NCI-H526 treated with DMSO at 0.1 percent for 48 hours (cell line): Measurements from ENCODE around the gene DNAJC17.

Experiments used
- DNase-seq: peaks from one replicate; lab custom pipeline; 2025; lab: John Stamatoyannopoulos, UW

Gene DNAJC17

GRCh38 chr15:40766906-40767837 is 40.1 kb downstream of the DNAJC17 start:
- DNase-seq: no peak

GRCh38 chr15:40766194-40766815 is 41.0 kb downstream of the DNAJC17 start:
- no peak for DNase-seq

- DNase-seq: no peak
These were observed 42.6 kb downstream of the DNAJC17 start for GRCh38 chr15:40764629-40765103.

- DNase-seq: peak; percentile 71
These were observed 43.3 kb downstream of the DNAJC17 start, which contains the start of gene GCHFR for GRCh38 chr15:40763801-40764628. Gene GCHFR, plus strand, starts transcription at chr15:40764068. Its CDS starts 113 bp downstream, at chr15:40764181.

- peak; percentile 47 for DNase-seq
These were observed 44.1 kb downstream of the DNAJC17 start for GRCh38 chr15:40762919-40763800.

- DNase-seq: no peak
These were observed 47.3 kb downstream of the DNAJC17 start for GRCh38 chr15:40759961-40760360.

GRCh38 chr15:40756938-40757337 is 50.3 kb downstream of the DNAJC17 start:
- peak; percentile 10 for DNase-seq

GRCh38 chr15:40755812-40756208 is 51.5 kb downstream of the DNAJC17 start:
- DNase-seq: no peak

GRCh38 chr15:40754883-40755811 is 52.1 kb downstream of the DNAJC17 start, which contains the start of gene RMDN3:
Gene RMDN3, minus strand, starts transcription at chr15:40755254. Its CDS starts 471 bp downstream, at chr15:40754783.
- DNase-seq: peak; percentile 91

- no peak for DNase-seq
These were observed 52.7 kb downstream of the DNAJC17 start for GRCh38 chr15:40754574-40754882.

- DNase-seq: no peak
These were observed 55.5 kb downstream of the DNAJC17 start for GRCh38 chr15:40751745-40752144.

GRCh38 chr15:40750885-40751284 is 56.4 kb downstream of the DNAJC17 start:
- DNase-seq: no peak

- no peak for DNase-seq
These were observed 58.1 kb downstream of the DNAJC17 start for GRCh38 chr15:40749151-40749630.

GRCh38 chr15:40747685-40748631 is 59.3 kb downstream of the DNAJC17 start:
- DNase-seq: no peak

GRCh38 chr15:40746916-40747418 is 60.3 kb downstream of the DNAJC17 start:
- no peak for DNase-seq

GRCh38 chr15:40744815-40745152 is 62.5 kb downstream of the DNAJC17 start:
- no peak for DNase-seq

- DNase-seq: no peak
These were observed 63.1 kb downstream of the DNAJC17 start for GRCh38 chr15:40743921-40744814.

- no peak for DNase-seq
These were observed 63.8 kb downstream of the DNAJC17 start for GRCh38 chr15:40743485-40743901.
